HTERT RPE-1 (cell line): ENCODE data around the gene PIM3.

ENCODE experiments used
- in situ Hi-C: fragments of 300-500 bp; cut with MboI; formaldehyde crosslinking; loops from 4 replicates; pipeline ENCODE4 v1.14.3; 2020; ENCODE audit warnings: low sequenced_read_pairs

PIM3 gene

DNA sequence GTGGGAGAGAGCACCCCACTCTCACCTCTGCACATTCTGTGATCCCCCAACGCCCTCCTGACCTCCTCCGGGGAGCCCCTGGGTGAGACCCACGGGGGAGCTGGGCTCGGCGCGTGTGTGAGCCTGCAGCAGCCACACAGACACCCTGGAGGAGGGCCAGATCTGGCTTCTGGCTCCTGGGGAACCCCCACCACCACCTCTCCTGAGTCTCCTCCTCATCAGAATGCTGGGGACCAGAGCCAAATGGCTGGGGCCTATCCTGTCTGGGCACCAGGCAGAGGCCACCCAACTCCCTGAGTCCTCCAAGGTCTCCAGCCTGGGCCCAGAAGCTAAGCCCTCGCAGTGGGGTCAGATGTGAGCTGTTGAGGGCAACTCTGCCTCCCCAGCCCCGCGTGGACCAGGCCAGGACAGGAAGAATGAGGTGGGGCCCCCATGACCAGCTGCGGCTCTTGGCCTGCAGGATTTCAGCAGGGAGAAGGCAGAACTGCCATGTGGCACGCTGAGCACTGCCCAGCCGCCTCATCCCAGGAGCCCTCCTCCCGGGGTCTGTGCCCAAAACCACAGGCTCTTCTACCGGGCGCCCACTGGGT lies 5.5 kb upstream of the PIM3 start:
- in situ Hi-C loops, result no loop called here

DNA sequence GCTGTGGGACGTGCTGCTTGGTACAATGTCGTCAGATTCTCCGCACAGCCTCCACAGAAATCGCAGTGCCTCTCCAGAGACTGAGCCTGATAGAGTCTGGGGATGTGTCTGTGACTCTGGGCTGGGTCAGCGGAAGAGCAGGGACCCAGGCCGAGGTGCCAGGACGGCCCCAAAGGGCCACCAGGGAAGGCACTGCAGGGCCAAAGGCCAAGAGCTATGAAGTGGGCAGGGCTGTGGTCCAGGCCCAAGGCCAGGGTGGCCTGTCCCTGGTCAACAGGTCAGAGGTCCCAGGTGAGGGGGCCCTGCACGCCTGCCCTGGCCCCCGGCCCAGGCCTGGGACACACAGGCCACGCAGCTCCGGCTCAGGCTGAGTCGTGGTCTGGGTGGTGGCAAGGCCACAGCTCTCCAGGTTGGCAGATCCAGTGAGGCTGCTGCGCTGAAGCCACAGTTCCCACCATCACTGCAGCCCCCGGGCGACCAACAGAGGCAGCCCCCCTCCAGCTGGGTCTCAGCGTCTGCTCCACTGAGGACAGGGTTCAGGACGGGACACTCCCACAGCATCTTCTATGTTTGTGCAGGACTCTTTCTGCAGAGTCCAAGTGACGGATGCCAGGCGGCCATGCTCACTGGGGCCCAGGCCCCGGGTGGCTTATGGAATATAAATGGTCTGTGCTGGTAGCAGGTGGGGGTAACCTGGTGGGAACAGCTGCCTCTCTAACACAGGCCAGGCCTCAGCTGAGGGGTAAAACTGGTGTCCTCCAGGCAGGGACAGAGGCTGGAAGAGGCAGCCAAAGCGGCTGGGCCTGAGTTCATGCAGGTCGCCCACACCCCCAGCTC lies 4.8 kb upstream of the PIM3 start:
- in situ Hi-C loops, result no loop called here

DNA sequence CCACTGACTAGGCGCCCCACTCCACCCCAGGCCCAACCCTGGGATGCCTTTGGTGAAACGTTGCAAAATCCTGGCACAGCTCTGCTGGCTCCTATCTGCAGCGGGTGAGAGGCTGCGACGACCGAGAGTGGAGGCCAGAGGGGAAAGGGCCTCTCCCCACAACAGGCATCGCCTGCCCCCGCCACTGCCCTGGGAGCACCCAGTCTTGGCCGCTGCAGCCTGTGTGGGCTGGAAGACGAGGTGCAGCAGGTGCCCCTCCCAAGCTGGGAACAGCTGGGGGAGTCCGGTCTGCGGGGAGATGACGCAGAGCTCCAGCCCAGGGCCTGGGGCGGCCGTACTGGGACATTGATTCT lies 4.2 kb upstream of the PIM3 start:
- in situ Hi-C loops, result no loop called here

DNA sequence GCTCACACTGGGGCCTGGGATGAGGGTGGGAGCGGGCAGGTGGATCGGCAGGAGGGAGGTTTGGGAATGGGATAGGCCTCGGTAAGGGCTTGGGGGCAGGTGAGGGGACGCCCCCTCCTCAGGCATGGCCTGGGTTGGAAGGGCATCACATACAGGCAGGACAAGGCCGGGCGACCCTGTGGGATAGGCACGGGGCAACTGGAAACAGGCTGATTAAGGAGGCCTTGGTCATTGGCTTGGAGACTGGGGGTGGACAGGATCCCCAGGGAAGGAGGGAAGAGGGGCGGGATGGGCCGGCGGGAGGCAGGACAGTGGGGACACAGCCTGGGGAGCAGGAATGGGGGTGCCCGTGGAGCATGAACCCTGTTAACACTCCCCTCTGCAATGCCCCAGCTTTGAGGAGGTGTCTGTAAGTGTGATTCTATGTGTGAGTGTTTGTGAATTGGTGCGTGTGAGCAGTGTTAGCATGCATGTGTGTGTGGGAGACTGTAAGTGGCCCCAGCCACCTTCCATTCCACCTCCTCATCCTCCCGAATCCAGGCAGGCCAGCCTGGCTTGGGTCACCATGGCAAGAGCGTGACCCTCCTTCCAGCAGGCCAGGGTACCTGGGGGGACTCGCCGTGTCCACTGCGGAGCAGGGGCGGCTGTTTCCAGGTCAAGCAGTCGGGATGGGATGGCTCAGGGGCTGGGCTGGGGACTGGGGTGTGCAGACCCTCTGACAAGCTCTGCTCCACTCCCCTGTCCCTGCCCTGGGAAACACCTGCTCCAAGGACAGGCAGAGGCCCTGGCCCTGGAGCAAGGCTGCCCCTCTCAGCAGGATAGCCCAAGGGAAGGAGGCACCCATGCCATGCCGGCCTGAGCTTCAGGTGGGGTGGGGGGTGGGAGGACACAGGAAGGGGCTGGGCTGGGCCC lies 3.4 kb upstream of the PIM3 start:
- in situ Hi-C loops, result no loop called here

DNA sequence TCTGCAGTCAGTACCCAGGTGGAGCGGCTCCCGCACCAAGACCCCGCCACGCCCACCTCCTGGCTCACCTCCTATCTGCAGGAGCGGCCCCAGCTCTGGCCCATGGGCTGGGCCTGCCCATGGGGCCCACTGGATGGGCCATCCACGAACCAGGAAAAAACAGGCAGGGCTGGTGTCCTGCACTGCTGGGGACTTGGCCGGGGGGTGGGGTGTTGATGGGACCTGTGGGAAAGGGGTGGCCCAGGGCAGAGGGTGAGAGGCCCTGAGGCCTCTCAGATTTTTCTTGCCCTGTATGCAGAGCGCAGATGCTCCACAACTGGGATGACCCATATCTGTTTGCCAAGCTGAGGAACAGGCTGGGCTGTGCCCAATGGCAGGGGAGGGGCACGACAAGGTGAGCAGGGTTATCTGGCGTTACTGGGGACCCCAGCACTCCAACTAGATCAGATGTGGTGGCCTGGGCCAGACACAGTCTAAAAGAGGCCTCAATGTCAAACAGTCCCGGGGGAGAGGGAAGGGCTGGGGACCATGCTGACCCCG lies 2.7 kb upstream of the PIM3 start:
- in situ Hi-C loops, result no loop called here

DNA sequence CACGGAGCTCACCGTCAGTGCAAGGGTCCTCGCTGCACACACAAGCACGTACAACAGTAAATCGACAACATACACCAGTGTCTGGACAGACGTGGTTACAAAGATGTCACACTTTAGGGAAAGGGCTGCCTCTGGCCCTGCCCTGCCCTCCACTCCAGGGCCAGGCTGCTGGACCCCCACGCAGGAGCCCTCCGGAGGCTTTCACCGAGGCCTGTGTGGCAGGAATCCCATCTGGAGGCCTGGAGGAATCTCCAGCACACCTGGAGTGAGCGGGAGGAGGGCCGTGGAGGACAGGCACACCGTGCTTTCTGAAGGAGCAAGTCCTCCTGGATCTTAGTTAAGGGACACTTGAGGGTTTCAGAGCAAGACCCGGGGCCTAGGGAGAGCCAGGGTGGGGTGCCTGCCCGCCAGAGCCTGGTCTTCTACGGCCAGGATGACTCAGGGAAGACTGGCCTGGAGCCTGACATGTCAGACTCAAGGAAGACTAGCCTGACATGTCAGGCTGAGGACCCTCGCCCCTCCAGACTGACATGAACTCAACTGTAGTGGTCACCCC lies 2.1 kb upstream of the PIM3 start:
- in situ Hi-C loops, result no loop called here

DNA sequence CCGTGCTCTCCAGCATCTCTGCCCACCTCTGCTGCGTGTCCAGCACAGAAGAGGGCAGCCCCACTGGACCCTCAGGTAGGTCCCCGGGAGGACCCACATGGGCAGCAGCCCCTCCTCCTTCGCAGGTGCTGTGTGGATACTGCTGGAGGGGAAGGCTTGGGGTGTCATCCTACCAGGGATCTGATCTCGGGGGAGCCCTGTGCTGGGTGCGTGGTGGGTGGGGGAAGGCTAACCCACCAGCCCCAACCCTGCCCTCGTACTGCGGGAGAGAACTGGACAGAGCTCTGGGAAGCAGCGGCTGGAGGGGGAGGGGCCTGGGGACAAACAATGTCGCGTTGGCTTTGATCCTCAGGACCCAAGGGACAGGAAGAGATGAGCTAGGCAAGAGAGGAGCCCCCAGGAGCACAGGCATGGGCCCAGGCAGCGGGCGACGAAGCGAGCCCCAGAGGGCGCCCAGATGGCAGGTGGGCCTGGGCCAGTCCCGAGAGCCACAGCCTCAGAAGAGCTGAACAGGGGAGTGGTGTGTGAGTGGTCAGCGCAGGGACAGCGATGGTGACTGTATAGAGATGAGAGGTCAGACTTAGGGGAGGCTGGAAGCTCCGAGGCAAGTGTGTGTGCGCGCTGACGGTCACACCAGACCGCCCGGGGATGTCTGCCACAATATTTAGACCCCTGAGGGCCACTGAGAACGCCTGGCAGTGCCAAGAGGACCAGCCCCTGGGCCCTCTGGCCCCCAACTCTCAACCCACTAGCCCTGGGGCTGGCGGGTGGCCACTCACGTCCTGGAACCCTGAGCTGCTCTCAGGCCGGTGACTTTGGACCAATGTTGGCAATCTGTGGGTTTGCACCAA lies 1.4 kb upstream of the PIM3 start:
- in situ Hi-C loops, result no loop called here

DNA sequence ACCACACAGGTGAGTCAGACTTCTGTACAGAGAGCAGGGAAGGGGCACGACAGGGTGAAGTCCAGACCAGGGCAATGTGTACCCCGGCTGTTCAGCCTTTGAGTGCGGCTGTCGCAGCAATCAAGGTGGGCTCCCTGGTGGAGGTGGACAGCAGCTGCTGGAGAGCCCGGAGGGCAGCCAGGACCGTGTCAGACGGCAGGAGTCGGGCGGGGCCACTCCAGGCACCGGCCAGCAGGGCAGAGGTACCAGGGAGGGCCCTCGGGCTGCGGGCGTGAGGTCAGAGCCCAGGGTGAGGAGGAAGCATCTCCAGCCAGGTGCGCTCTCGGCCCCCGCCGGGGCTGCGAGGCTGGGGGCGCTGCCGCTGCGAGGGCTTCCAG lies 802 bp upstream of the PIM3 start:
- in situ Hi-C loops, result no loop called here

DNA sequence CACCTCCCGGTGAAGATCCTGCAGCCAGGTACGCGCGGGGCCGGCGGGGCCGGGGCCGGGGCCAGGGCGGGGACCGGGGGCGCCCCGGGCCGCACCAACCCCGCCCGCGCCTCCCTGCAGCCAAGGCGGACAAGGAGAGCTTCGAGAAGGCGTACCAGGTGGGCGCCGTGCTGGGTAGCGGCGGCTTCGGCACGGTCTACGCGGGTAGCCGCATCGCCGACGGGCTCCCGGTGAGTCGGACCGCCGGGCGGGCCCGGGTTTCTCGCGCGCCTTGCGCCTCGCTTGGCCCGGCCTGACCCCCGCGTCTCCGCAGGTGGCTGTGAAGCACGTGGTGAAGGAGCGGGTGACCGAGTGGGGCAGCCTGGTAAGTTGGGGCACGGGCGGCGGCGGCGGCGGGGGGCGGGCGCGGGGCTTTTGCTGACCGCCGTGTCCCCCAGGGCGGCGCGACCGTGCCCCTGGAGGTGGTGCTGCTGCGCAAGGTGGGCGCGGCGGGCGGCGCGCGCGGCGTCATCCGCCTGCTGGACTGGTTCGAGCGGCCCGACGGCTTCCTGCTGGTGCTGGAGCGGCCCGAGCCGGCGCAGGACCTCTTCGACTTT lies 531 bp downstream of the PIM3 start:
- in situ Hi-C loops, result no loop called here

DNA sequence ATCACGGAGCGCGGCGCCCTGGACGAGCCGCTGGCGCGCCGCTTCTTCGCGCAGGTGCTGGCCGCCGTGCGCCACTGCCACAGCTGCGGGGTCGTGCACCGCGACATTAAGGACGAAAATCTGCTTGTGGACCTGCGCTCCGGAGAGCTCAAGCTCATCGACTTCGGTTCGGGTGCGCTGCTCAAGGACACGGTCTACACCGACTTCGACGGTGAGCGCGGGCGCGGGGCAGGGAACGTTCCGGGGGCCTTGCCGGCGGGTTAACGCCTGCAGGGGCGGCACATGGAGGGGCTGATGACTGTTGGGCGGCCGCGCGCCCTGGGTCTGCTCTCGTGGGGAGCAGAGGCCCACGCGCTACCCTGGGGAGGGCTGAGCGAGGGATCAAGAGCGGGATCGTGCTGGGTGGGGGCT lies 1.0 kb downstream of the PIM3 start:
- in situ Hi-C loops, result no loop called here

DNA sequence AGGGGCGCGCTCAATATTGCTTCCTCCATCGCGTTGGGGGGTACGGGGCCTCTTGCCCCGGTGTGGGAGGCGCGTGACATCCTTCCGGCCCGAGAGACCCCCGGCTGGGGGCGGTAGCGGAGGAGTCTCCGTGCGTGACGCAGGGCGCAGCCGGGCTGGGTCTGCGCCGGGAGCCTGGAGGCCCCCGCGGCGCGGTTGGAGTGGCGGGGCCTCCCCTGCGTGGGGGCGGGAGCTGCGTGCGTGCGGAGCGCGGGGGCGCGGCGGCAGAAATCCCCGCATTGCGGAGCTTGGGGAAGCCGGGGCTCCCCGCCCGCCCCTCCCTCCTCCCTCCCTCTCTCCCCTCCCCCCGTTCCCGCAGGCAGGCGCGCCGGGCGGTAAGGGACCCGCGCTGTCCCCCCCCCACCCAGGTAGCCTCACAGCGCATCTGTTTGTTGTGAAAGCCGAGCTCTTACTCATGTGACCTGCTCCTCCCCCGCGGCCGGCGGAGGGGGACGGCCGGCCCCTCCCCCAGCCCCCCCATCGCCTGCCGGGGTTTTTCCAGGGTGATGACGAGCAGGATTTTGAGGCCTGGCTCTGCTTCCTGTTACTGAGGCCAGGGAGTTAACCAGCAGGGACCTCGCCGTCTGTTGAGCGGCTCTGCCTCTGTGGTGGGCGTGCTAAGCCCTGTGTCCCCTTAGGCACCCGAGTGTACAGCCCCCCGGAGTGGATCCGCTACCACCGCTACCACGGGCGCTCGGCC lies 1.6 kb downstream of the PIM3 start:
- in situ Hi-C loops, result no loop called here

DNA sequence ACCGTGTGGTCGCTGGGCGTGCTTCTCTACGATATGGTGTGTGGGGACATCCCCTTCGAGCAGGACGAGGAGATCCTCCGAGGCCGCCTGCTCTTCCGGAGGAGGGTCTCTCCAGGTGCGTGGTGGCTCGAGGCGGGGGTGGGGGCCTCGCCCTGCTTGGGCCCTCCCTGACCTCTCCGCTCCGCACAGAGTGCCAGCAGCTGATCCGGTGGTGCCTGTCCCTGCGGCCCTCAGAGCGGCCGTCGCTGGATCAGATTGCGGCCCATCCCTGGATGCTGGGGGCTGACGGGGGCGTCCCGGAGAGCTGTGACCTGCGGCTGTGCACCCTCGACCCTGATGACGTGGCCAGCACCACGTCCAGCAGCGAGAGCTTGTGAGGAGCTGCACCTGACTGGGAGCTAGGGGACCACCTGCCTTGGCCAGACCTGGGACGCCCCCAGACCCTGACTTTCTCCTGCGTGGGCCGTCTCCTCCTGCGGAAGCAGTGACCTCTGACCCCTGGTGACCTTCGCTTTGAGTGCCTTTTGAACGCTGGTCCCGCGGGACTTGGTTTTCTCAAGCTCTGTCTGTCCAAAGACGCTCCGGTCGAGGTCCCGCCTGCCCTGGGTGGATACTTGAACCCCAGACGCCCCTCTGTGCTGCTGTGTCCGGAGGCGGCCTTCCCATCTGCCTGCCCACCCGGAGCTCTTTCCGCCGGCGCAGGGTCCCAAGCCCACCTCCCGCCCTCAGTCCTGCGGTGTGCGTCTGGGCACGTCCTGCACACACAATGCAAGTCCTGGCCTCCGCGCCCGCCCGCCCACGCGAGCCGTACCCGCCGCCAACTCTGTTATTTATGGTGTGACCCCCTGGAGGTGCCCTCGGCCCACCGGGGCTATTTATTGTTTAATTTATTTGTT lies 2.4 kb downstream of the PIM3 start:
- in situ Hi-C loops, result no loop called here

DNA sequence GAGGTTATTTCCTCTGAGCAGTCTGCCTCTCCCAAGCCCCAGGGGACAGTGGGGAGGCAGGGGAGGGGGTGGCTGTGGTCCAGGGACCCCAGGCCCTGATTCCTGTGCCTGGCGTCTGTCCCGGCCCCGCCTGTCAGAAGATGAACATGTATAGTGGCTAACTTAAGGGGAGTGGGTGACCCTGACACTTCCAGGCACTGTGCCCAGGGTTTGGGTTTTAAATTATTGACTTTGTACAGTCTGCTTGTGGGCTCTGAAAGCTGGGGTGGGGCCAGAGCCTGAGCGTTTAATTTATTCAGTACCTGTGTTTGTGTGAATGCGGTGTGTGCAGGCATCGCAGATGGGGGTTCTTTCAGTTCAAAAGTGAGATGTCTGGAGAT lies 3.1 kb downstream of the PIM3 start:
- in situ Hi-C loops, result no loop called here

DNA sequence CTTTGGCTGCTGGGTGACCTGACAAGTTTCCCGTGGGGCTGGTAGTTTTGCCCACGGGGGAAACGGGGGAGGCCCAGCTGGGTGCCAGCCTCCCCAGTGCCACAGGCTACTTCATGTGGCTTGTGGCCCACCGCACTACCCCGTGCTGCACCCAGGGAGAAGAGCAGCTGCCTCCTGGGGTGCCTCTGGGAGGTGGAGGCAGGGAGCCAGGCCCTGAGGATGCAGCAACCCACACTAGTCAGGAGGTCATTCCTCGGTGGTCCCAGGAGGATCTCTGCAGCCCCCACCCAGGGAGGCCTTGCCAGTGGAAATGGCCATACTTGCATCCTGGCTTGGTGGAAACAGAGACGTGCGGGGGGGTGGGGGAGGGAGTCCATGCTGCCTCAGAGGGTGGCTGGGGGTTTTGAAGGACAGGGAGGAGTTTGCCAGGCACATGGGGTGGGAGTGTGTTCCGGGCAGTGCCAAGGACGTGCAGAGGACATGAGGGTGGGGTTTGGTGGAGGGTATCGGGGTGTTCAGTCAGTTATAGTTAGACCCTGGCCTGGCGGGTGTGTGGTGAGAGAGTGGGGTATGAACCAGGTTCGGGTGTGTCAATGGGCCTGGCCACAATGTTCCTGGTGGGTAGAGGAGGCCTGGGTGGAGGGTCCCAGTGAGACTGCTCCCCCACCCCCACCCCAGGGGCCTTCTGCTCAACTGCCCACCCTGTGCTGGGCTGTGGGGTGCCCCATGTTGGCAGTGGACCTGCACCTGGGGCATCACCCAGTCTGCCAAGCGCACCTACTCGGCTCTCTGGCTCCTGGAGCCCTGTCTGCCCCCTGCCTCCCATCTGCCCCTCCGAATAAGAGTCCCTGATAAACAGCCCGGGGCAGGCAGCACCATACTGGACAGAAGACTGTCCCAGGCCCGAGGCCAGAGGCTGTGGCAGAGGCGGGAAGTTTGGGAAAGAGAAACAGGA lies 3.8 kb downstream of the PIM3 start:
- in situ Hi-C loops, result no loop called here

DNA sequence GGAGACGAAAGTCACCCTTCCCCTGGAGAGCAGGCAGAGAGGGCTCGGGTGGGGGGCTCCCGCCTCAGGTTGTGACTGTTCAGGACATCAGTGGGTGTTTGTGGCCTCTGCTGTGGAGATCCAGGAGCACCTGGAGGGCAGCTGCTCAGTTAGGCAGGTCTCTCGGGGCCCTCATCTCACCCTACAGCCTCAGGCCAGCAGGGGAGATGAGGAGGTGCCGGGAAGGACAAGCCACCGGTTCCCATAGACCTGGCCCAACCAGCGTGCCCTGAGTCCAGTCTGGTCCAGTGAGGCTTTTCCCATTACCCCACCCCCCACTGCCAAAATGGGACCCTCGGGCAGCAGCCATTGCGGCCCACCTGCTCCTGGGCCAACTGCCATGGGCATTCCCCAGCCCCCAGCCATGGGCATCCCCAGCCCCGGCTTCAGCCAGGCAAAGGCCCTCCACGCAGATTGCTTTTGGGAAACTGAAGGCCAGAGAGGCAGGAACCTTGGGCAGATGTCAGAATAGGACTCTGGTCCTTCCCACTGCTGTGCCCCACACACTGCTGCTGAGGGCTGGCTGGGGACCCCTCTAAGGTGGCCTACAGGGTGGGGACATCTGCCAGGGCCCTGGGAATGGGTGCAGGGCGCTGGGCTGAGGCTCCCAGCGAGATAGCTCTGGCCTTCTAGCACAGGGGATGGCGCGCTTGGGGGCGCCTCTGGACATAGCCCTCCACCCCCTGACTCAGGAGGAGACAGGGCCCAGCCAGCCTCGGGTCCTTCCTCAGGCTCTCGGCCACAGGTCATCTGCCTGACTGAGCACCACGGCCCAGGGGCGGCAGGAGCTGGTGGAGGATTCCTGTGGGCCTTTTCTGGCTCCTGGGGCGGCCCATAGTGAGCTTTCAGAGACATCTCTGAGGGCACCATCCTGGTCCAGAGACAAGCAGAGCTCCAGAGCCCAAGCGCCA lies 4.8 kb downstream of the PIM3 start:
- in situ Hi-C loops, result no loop called here
